Dedifferentiated amniotic fluid mesenchymal stem cell (primary cell): ENCODE results near the gene ZBTB47.

Experiments
- DNase-seq: peaks from one replicate; pipeline ENCODE4 v3.0.0-alpha.2; 2016; ENCODE audit errors: extremely low spot score

ZBTB47 gene

GRCh38 chr3:42665050-42665878 is 11.8 kb downstream of the ZBTB47 start:
- DNase-seq: no peak

GRCh38 chr3:42666022-42666421 is 12.5 kb downstream of the ZBTB47 start:
- DNase-seq: no peak

GRCh38 chr3:42666577-42666998 is 13.1 kb downstream of the ZBTB47 start:
- no peak for DNase-seq

- no peak for DNase-seq
Observed at GRCh38 chr3:42667096-42667522, 13.6 kb downstream of the ZBTB47 start.

GRCh38 chr3:42667523-42668412 is 14.3 kb downstream of the ZBTB47 start:
- DNase-seq: no peak

GRCh38 chr3:42668413-42668760 is 14.9 kb downstream of the ZBTB47 start:
- no peak for DNase-seq

GRCh38 chr3:42668793-42669217 is 15.3 kb downstream of the ZBTB47 start:
- DNase-seq: no peak

- DNase-seq: no peak
Observed at GRCh38 chr3:42670051-42670576, 16.6 kb downstream of the ZBTB47 start.

GRCh38 chr3:42670670-42671069 is 17.2 kb downstream of the ZBTB47 start:
- DNase-seq: no peak

GRCh38 chr3:42672515-42672914 is 19.0 kb downstream of the ZBTB47 start:
- no peak for DNase-seq

- no peak for DNase-seq
Observed at GRCh38 chr3:42673082-42673481, 19.6 kb downstream of the ZBTB47 start.

GRCh38 chr3:42674146-42674545 is 20.6 kb downstream of the ZBTB47 start:
- DNase-seq: no peak

GRCh38 chr3:42675909-42676308 is 22.4 kb downstream of the ZBTB47 start:
- DNase-seq: no peak

- DNase-seq: no peak
Observed at GRCh38 chr3:42678447-42678846, 24.9 kb downstream of the ZBTB47 start.

- DNase-seq: no peak
Observed at GRCh38 chr3:42680271-42680670, 26.8 kb downstream of the ZBTB47 start.

GRCh38 chr3:42680806-42681205 is 27.3 kb downstream of the ZBTB47 start:
- DNase-seq: no peak

- no peak for DNase-seq
Observed at GRCh38 chr3:42681361-42682038, 28.0 kb downstream of the ZBTB47 start.

- no peak for DNase-seq
Observed at GRCh38 chr3:42682301-42683070, 29.0 kb downstream of the ZBTB47 start.

- DNase-seq: peak; percentile 77
Observed at GRCh38 chr3:42683875-42684598, 30.5 kb downstream of the ZBTB47 start.

GRCh38 chr3:42684632-42685362 is 31.3 kb downstream of the ZBTB47 start:
- no peak for DNase-seq
